Prostate gland (tissue), 2 donors: Measurements from ENCODE around the gene ADAR.

Experiments
- POLR2AphosphoS5 ChIP-seq: sonication (generic); formaldehyde crosslinking; IDR thresholded peaks from one replicate; pipeline ENCODE4 v1.6.1; 2017; ENCODE audit warnings: antibody characterized with exemption
- TF ChIP-seq, protein P1 (sequence below), 4 experiments: fragments of 200-600 bp in 2 of 4; fragments of 450-650 bp in 2 of 4; sonication (generic) in 2 of 4; IDR thresholded peaks; 1 replicate in 3 of 4; 2 replicates in 1 of 4; pipeline ENCODE4 v1.5.1; 2016 to 2019; ENCODE audit warnings: antibody characterized with exemption in 4 of 4, mild to moderate bottlenecking in 2 of 4, moderate library complexity in 2 of 4

DNA sequence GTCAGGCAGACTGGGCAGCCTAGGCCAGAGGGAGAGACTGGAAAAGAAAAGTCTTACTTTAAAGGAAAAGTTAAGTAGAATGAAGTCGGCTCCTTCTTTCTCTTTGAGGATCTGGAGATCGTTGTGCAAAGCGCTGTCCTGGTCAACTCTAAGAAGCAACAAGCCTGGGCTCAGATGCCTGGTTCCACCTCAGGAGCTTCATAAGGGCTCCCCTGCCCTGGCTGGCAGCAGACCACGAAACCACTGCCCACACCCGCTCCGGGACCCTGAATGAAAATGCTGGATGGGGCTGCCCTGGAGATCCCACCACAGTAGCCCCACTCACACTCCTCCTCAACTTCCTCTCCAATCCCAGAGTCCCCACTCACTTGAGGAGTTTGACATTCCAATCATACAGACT lies 56.0 kb downstream of the ADAR start:
- TF ChIP-seq, protein P1, sequence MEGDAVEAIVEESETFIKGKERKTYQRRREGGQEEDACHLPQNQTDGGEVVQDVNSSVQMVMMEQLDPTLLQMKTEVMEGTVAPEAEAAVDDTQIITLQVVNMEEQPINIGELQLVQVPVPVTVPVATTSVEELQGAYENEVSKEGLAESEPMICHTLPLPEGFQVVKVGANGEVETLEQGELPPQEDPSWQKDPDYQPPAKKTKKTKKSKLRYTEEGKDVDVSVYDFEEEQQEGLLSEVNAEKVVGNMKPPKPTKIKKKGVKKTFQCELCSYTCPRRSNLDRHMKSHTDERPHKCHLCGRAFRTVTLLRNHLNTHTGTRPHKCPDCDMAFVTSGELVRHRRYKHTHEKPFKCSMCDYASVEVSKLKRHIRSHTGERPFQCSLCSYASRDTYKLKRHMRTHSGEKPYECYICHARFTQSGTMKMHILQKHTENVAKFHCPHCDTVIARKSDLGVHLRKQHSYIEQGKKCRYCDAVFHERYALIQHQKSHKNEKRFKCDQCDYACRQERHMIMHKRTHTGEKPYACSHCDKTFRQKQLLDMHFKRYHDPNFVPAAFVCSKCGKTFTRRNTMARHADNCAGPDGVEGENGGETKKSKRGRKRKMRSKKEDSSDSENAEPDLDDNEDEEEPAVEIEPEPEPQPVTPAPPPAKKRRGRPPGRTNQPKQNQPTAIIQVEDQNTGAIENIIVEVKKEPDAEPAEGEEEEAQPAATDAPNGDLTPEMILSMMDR (IDR thresholded peaks at IDR 0.05): no peak
- TF ChIP-seq POLR2AphosphoS5: no peak
